Right cardiac atrium (tissue), 5 donors: ENCODE results near the gene ALK. TPM values are rescaled to one million over a fixed set of nuclear protein-coding genes. Genes with fewer than 3 reads are reported as not detected.

ENCODE experiments used
- ATAC-seq, 2 donors: fragments of 200-7000 bp; cut with Tn5 transposase; one replicate each; pipeline versions ENCODE4 v1.8.0 to v1.9.1; 2020; ENCODE audit warnings: moderate library complexity in 2 of 2, mild to moderate bottlenecking in 1 of 2
- DNase-seq, 3 donors: peaks; one replicate each; pipeline ENCODE4 v3.0.0-alpha.2; 2020
- H3K27ac ChIP-seq: one replicate; pipeline ENCODE4 v1.5.1; 2013; ENCODE audit warnings: mild to moderate bottlenecking, low read length, control low read depth, moderate library complexity
- H3K27me3 ChIP-seq: one replicate; pipeline ENCODE4 v1.6.1; 2013; ENCODE audit not compliant: control insufficient read depth, insufficient read depth
- H3K4me1 ChIP-seq: one replicate; pipeline ENCODE4 v1.6.1; 2013; ENCODE audit warnings: low read length; ENCODE audit not compliant: control insufficient read depth, insufficient read depth
- H3K4me3 ChIP-seq: one replicate; pipeline ENCODE4 v1.5.1; 2013; ENCODE audit warnings: low read length, control low read depth
- H3K9me3 ChIP-seq: one replicate; pipeline ENCODE4 v1.6.1; 2013; ENCODE audit warnings: low read length; ENCODE audit not compliant: control insufficient read depth
- WGBS: extraction: QIAGEN DNeasy Blood & Tissue Kit; methylation state at CpG from one replicate; pipeline ENCODE4 v1.1.7; 2013; 5-methylcytosine and 5-hydroxymethylcytosine counted together
- intact Hi-C, 4 donors: fragments of 100-400 bp; cut with DNase I; formaldehyde crosslinking; loops; one replicate each; pipeline versions ENCODE4 v1.11.0 to v1.14.0; 2022 to 2023
- polyA plus RNA-seq: library from polyadenylated mRNA; stranded (reverse); fragments of 200-250 nt; gene quantifications from one replicate; pipeline ENCODE4 v1.2.3, GENCODE V29; 2013
- total RNA-seq, 4 donors: library from RNA; stranded (reverse); fragmentation: NEBNext Ultra II Directional; extraction: Animal tissue kit (Norgen Biotek cat#: 25700); gene quantifications; one replicate each; pipeline ENCODE4 v1.2.1, GENCODE V29; 2021
- donor health status: healthy with polysubstance abuse.
- donor health status: DM: no; HTN: yes; CAD: no.
- donor health status: DM: no; HTN: no; CAD: no.
- donor health status: DM: no; HTN: yes; CAD: no; lungs with severe emphysema.
- donor health status: DM: yes; HTN: yes; CAD: no.

Gene ALK
- total and polyA plus RNA-seq, 5 donors = 0.05 to 0.17 (median 0.10) TPM; not detected in 1

GRCh38 chr2:29770846-29771245 is 150.5 kb downstream of the ALK start:
- no peak for ATAC-seq
- Histone ChIP-seq H3K4me3 (no peak overlapping the region), H3K27me3 (no peaks in the 10 kb centered on the region), H3K4me1 (no peaks in the 10 kb centered on the region), H3K27ac (no peak overlapping the region), H3K9me3 (no peaks in the 10 kb centered on the region)
- DNase-seq = no peak
- intact Hi-C loops = no loop called here
- 89% methylated on average over 3 of the region's 3 CpGs for WGBS

GRCh38 chr2:29769847-29770246 is 151.5 kb downstream of the ALK start:
- no peak for DNase-seq
- WGBS = 74% methylated on average over 4 of the region's 4 CpGs
- no peak for ATAC-seq
- intact Hi-C loops = no loop called here
- Histone ChIP-seq H3K9me3 (no peaks in the 10 kb centered on the region), H3K27ac (no peak overlapping the region), H3K4me3 (no peak overlapping the region), H3K4me1 (no peaks in the 10 kb centered on the region), H3K27me3 (no peaks in the 10 kb centered on the region)

GRCh38 chr2:29767606-29768335 is 153.6 kb downstream of the ALK start:
- Histone ChIP-seq H3K27me3 (no peaks in the 10 kb centered on the region), H3K4me1 (no peaks in the 10 kb centered on the region), H3K27ac (no peak overlapping the region), H3K4me3 (no peak overlapping the region), H3K9me3 (no peaks in the 10 kb centered on the region)
- DNase-seq (no peak), ATAC-seq (no peak)
- intact Hi-C loops = no loop called here
- 47% methylated on average over 9 of the region's 9 CpGs for WGBS

- H3K27ac ChIP-seq = no peak overlapping the region
- no peak overlapping the region for H3K4me3 ChIP-seq
- H3K9me3 ChIP-seq = no peaks in the 10 kb centered on the region
- DNase-seq (no peak), ATAC-seq (no peak)
- H3K4me1 ChIP-seq = no peaks in the 10 kb centered on the region
- WGBS = 68% methylated on average over 1 of the region's 1 CpG
- H3K27me3 ChIP-seq = no peaks in the 10 kb centered on the region
- intact Hi-C loops = no loop called here
Measured at GRCh38 chr2:29766191-29766590, 155.2 kb downstream of the ALK start.

- no peaks in the 10 kb centered on the region for H3K9me3 ChIP-seq
- H3K4me3 ChIP-seq = no peak overlapping the region
- no peaks in the 10 kb centered on the region for H3K4me1 ChIP-seq
- no peaks in the 10 kb centered on the region for H3K27me3 ChIP-seq
- 65% methylated on average over 1 of the region's 1 CpG for WGBS
- intact Hi-C loops = no loop called here
- DNase-seq (no peak), ATAC-seq (no peak)
- no peak overlapping the region for H3K27ac ChIP-seq
Measured at GRCh38 chr2:29765721-29766120, 155.7 kb downstream of the ALK start.

- no peak overlapping the region for H3K27ac ChIP-seq
- H3K27me3 ChIP-seq = no peaks in the 10 kb centered on the region
- DNase-seq (no peak), ATAC-seq (no peak)
- intact Hi-C loops = no loop called here
- no peaks in the 10 kb centered on the region for H3K9me3 ChIP-seq
- H3K4me1 ChIP-seq = no peaks in the 10 kb centered on the region
- H3K4me3 ChIP-seq = no peak overlapping the region
- 54% methylated on average over 3 of the region's 3 CpGs for WGBS
Measured at GRCh38 chr2:29763371-29763770, 158.0 kb downstream of the ALK start.

- WGBS = 82% methylated on average over 5 of the region's 5 CpGs
- Histone ChIP-seq H3K27ac (no peak overlapping the region), H3K9me3 (no peaks in the 10 kb centered on the region), H3K4me1 (no peaks in the 10 kb centered on the region), H3K27me3 (no peaks in the 10 kb centered on the region), H3K4me3 (no peak overlapping the region)
- ATAC-seq (no peak), DNase-seq (no peak)
- intact Hi-C loops = no loop called here
Measured at GRCh38 chr2:29762239-29762638, 159.1 kb downstream of the ALK start.

GRCh38 chr2:29761278-29761677 is 160.1 kb downstream of the ALK start:
- Histone ChIP-seq H3K9me3 (no peaks in the 10 kb centered on the region), H3K27me3 (no peaks in the 10 kb centered on the region), H3K27ac (no peak overlapping the region), H3K4me3 (no peak overlapping the region), H3K4me1 (no peaks in the 10 kb centered on the region)
- 50% methylated on average over 1 of the region's 1 CpG for WGBS
- DNase-seq = no peak
- intact Hi-C loops = no loop called here
- no peak for ATAC-seq

GRCh38 chr2:29760008-29760407 is 161.4 kb downstream of the ALK start:
- Histone ChIP-seq H3K4me3 (no peak overlapping the region), H3K27ac (no peak overlapping the region), H3K27me3 (no peaks in the 10 kb centered on the region), H3K9me3 (no peaks in the 10 kb centered on the region), H3K4me1 (no peaks in the 10 kb centered on the region)
- no peak for DNase-seq
- 84% methylated on average over 3 of the region's 3 CpGs for WGBS
- intact Hi-C loops = no loop called here
- no peak for ATAC-seq

- H3K4me1 ChIP-seq = no peaks in the 10 kb centered on the region
- intact Hi-C loops = no loop called here
- H3K27ac ChIP-seq = no peak overlapping the region
- no peaks in the 10 kb centered on the region for H3K9me3 ChIP-seq
- ATAC-seq (no peak), DNase-seq (no peak)
- H3K4me3 ChIP-seq = no peak overlapping the region
- WGBS = 76% methylated on average over 4 of the region's 4 CpGs
- H3K27me3 ChIP-seq = no peaks in the 10 kb centered on the region
Measured at GRCh38 chr2:29759360-29759759, 162.0 kb downstream of the ALK start.

- H3K4me1 ChIP-seq = no peaks in the 10 kb centered on the region
- no peak overlapping the region for H3K27ac ChIP-seq
- H3K27me3 ChIP-seq = no peaks in the 10 kb centered on the region
- no peak overlapping the region for H3K4me3 ChIP-seq
- 93% methylated on average over 5 of the region's 5 CpGs for WGBS
- intact Hi-C loops = no loop called here
- ATAC-seq (no peak), DNase-seq (no peak)
- no peaks in the 10 kb centered on the region for H3K9me3 ChIP-seq
Measured at GRCh38 chr2:29755829-29756228, 165.6 kb downstream of the ALK start.

GRCh38 chr2:29755233-29755632 is 166.2 kb downstream of the ALK start:
- intact Hi-C loops = no loop called here
- no peaks in the 10 kb centered on the region for H3K4me1 ChIP-seq
- no peak overlapping the region for H3K4me3 ChIP-seq
- no peak for ATAC-seq
- 85% methylated on average over 7 of the region's 7 CpGs for WGBS
- H3K27ac ChIP-seq = no peak overlapping the region
- DNase-seq = no peak
- H3K27me3 ChIP-seq = no peaks in the 10 kb centered on the region
- no peaks in the 10 kb centered on the region for H3K9me3 ChIP-seq
